HG02970 (cell line): Measurements from ENCODE around the gene DNAJC16.
A peak's percentile ranks its signal among the peaks of the same experiment; 100 is the strongest.
"Not testable (repeated sequence)": the region's sequence is repeated elsewhere in the genome, so short reads cannot be mapped to it uniquely, and the experiment has no call there.

Source experiments
- ATAC-seq: cut with Tn5 transposase; IDR thresholded peaks from one replicate; pipeline ENCODE4 v1.9.1; 2021; ENCODE audit warnings: mild to moderate bottlenecking, moderate library complexity, moderate number of reproducible peaks; ENCODE audit not compliant: unreplicated experiment, low FRiP score

Gene DNAJC16

GRCh38 chr1:15577691-15578090 lies 51.0 kb downstream of the DNAJC16 start:
- ATAC-seq: no peak

- no peak for ATAC-seq
Observed at GRCh38 chr1:15578921-15579682, 52.5 kb downstream of the DNAJC16 start.

GRCh38 chr1:15579683-15580047 lies 53.0 kb downstream of the DNAJC16 start:
- no peak for ATAC-seq

GRCh38 chr1:15583016-15583706 lies 56.5 kb downstream of the DNAJC16 start:
- ATAC-seq: no peak

GRCh38 chr1:15584489-15585363 lies 58.1 kb downstream of the DNAJC16 start, which contains the start of gene AGMAT:
AGMAT (minus strand) TSS chr1:15585051; CDS start chr1:15584967, 84 bp downstream.
- ATAC-seq: no peak

- ATAC-seq: no peak
Observed at GRCh38 chr1:15592285-15592684, 65.6 kb downstream of the DNAJC16 start.

GRCh38 chr1:15595809-15596617 lies 69.4 kb downstream of the DNAJC16 start:
- no peak for ATAC-seq

- no peak for ATAC-seq
Observed at GRCh38 chr1:15598436-15598835, 71.8 kb downstream of the DNAJC16 start.

GRCh38 chr1:15603050-15603965 lies 76.7 kb downstream of the DNAJC16 start:
- ATAC-seq: peak; percentile 92

GRCh38 chr1:15603966-15604282 lies 77.3 kb downstream of the DNAJC16 start:
- ATAC-seq: not testable (repeated sequence)

- ATAC-seq: not testable (repeated sequence)
Observed at GRCh38 chr1:15604400-15604799, 77.8 kb downstream of the DNAJC16 start.

GRCh38 chr1:15605398-15606383 lies 79.0 kb downstream of the DNAJC16 start:
- ATAC-seq: no peak

- no peak for ATAC-seq
Observed at GRCh38 chr1:15609631-15610030, 83.0 kb downstream of the DNAJC16 start.

GRCh38 chr1:15610167-15610566 lies 83.5 kb downstream of the DNAJC16 start:
- ATAC-seq: no peak

- no peak for ATAC-seq
Observed at GRCh38 chr1:15616373-15617172, 89.9 kb downstream of the DNAJC16 start.

- ATAC-seq: peak; percentile 72
Observed at GRCh38 chr1:15617173-15618076, 90.8 kb downstream of the DNAJC16 start, which contains the start of gene DDI2. DDI2 (plus strand) TSS chr1:15617458; CDS start chr1:15617671, 213 bp downstream.
